Measurements from ENCODE around the gene TM9SF3. TPM values are rescaled to one million over a fixed set of nuclear protein-coding genes. Genes with fewer than 3 reads are reported as not detected.

Gene TM9SF3
- total RNA-seq, 4 donors from 2014 or later, result 54.4 to 67.9 (median 59.5) TPM

DNA sequence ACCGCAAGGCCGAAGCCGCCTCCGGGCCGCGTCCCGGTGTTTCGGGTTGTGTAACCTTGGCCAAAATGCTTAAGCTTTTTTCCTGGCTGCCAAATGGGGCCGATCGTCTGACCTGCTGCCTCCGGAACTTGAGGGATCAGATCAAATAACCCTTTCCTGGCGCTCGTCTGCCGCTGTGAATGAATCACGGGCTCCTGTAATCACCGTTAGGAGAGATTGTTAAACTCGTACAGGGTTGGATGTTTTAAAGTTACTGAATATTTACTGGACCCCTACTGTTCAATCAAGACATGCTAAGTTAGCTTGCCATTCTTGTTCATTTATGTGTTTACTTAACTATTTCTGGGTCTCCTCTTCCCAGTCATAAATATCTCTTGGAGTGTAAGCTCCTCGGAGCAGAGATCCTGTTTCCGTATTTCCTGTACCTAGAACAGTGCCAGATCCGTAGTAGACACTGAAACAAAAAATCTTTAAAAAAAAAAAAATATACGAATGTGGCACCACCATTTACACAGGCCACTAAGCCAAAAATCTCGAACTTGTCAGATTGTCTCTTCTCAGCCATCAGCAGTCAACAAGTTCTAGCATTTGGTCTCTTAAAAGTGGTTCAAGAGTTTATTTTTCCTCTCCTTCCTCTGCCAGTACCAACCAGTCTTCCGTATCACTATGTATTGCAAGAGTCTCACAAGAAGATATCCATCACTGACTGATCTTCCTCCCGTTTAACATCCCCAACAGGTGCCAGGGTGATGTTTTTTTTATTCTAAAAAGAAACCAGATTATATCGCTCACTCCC is 650 bp upstream of the TM9SF3 start:
- peak overlapping the region; percentile 94 for H3K4me3 ChIP-seq (ENCODE audit: low read depth, poor library complexity, severe bottlenecking)
- intact Hi-C loops (cut with DNase I; ENCODE audit: low total_unique reads), result no loop called here
- DNase-seq (ENCODE audit: low spot score in 2 of 2), result peak; percentile 49 to 94
- no peak for TF ChIP-seq POLR2A (IDR thresholded peaks at IDR 0.05)
- TF ChIP-seq, protein P1, sequence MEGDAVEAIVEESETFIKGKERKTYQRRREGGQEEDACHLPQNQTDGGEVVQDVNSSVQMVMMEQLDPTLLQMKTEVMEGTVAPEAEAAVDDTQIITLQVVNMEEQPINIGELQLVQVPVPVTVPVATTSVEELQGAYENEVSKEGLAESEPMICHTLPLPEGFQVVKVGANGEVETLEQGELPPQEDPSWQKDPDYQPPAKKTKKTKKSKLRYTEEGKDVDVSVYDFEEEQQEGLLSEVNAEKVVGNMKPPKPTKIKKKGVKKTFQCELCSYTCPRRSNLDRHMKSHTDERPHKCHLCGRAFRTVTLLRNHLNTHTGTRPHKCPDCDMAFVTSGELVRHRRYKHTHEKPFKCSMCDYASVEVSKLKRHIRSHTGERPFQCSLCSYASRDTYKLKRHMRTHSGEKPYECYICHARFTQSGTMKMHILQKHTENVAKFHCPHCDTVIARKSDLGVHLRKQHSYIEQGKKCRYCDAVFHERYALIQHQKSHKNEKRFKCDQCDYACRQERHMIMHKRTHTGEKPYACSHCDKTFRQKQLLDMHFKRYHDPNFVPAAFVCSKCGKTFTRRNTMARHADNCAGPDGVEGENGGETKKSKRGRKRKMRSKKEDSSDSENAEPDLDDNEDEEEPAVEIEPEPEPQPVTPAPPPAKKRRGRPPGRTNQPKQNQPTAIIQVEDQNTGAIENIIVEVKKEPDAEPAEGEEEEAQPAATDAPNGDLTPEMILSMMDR (IDR thresholded peaks at IDR 0.05), result no peak
- 3 to 4% methylated on average over 17 to 24 of the region's 25 CpGs for WGBS, 2 donors

DNA sequence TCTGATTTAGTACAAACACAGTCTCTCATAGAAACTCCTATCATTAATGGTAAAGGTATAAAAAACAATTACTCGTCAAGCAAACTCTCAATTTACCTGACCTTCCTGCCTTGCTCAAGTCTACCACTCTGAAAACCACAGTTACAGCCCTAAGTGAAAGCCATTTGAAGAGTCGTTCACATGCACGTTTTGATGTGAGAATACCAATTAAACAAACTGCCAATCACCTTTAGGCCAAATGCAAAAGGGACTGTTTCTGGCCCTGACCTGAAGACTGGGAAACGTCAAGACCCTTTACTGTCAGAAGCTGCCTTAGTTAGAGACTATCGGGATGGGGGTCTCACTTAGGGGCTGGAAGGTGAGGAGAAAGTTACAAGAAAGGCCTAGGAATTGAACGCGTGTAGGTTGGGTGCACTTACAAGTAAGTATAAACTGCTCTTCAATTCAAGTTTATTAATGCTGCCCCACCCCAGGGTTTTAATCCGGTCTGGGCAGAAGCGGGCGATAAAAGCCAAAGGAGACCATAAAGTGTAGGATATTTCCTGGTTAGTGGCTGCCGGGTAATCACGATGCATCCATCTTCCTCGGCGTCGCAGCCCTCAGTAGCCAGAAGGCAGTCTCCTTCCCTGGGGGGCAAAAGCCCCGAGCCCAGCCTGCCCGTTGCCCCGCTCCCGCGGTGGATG is 935 bp downstream of the TM9SF3 start:
- 1% methylated on average over 20 of the region's 20 CpGs for WGBS, 2 donors
- H3K4me3 ChIP-seq (ENCODE audit: low read depth, poor library complexity, severe bottlenecking), result peak overlapping the region; percentile 94
- no peak for TF ChIP-seq POLR2A (IDR thresholded peaks at IDR 0.05)
- TF ChIP-seq, protein P1 (IDR thresholded peaks at IDR 0.05), result no peak
- peak; percentile 15 to 89 for DNase-seq (ENCODE audit: low spot score in 2 of 2)
- intact Hi-C loops (cut with DNase I; ENCODE audit: low total_unique reads), result no loop called here

DNA sequence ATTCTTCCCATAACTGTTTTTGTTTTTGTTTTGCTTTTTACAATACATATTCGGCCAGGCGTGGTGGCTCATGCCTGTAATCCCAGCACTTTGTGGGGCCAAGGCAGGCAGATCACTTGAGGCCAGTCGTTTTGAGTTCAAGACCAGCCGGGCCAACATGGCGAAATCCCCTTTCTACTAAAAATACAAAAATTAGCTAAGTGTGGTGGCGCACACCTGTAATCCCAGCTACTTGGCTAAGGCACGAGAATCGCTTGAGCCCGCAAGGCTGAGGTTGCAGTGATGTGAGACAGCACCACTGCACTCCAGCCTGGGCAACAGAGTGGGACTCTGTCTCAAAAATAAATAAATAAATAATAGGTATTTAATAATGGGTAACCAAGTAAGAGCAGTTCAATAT is 2.3 kb downstream of the TM9SF3 start:
- TF ChIP-seq POLR2A (IDR thresholded peaks at IDR 0.05), result no peak
- TF ChIP-seq, protein P1 (IDR thresholded peaks at IDR 0.05), result no peak
- WGBS, 2 donors, result 90% methylated on average over 9 of the region's 9 CpGs
- no peak for DNase-seq (ENCODE audit: low spot score in 2 of 2)
- intact Hi-C loops (cut with DNase I; ENCODE audit: low total_unique reads), result no loop called here
- H3K4me3 ChIP-seq (ENCODE audit: low read depth, poor library complexity, severe bottlenecking), result no peak overlapping the region

DNA sequence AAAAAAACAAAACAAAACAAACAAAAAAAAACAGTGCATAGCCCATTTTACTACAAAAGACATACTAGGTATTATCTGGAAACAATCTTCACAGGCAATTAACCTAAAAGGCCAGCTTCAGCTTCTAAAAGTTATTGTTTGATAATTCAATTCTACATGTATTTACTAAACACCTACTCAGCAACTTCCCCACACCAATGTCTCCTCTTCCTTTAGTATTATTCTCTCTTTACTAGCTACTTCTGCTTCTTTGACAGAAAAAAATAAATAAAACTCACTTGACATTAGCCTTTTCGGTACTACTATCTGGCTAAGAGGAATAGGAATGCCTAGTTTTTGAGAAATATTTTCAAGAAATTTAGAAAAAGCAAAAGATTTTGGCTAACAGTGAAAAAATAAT is 2.8 kb downstream of the TM9SF3 start:
- intact Hi-C loops (cut with DNase I; ENCODE audit: low total_unique reads), result no loop called here
- no peak for DNase-seq (ENCODE audit: low spot score in 2 of 2)
- 73 to 88% methylated on average over 1 of the region's 1 CpG for WGBS, 2 donors
- TF ChIP-seq, protein P1 (IDR thresholded peaks at IDR 0.05), result no peak
- TF ChIP-seq POLR2A (IDR thresholded peaks at IDR 0.05), result no peak
- H3K4me3 ChIP-seq (ENCODE audit: low read depth, poor library complexity, severe bottlenecking), result no peak overlapping the region

DNA sequence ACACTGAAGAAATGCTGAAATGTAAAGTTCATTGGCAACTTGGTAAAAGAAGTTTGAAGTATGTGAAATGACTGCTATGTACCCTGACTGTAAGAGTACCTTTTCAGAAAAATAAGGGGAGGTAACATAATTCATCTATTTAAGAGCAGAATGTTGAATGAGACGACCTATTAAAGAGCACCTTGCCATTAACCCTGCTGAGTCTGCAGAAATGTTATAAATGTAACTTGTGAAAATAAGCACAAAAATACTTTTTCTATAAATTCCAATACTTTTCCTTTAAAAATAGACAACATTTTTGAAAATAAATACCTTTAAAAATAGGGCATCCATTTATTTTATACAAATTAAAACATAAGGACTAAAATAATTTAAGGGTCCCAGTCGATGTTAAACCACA is 7.7 kb downstream of the TM9SF3 start:
- no peak overlapping the region for H3K4me3 ChIP-seq (ENCODE audit: low read depth, poor library complexity, severe bottlenecking)
- DNase-seq (ENCODE audit: low spot score in 2 of 2), result no peak
- WGBS, 2 donors, result 77 to 79% methylated on average over 2 of the region's 2 CpGs
- intact Hi-C loops (cut with DNase I; ENCODE audit: low total_unique reads), result no loop called here
- TF ChIP-seq, protein P1 (IDR thresholded peaks at IDR 0.05), result no peak
- TF ChIP-seq POLR2A (IDR thresholded peaks at IDR 0.05), result no peak
